HEK293T (cell line): Measurements from ENCODE around the gene ETFDH.
"Not testable (repeated sequence)": the region's sequence is repeated elsewhere in the genome, so short reads cannot be mapped to it uniquely, and the experiment has no call there.

Source experiments
- CTCF ChIA-PET: fragments of 350-600 bp; formaldehyde crosslinking; extraction: SDS; loops from one replicate; lab custom pipeline; 2021; ENCODE audit warnings: antibody characterized with exemption, inconsistent platforms; lab: Yijun Ruan, JAX
- POLR2A ChIA-PET: fragments of 350-600 bp; formaldehyde crosslinking; extraction: SDS; loops from one replicate; lab custom pipeline; 2020; ENCODE audit warnings: antibody characterized with exemption, inconsistent platforms; lab: Yijun Ruan, JAX
- DNase-seq: peaks from one replicate; pipeline ENCODE4 v3.0.0; 2012; ENCODE audit warnings: mixed read lengths; ENCODE audit errors: extremely low spot score
- ARNT ChIP-seq: fragments of 450-650 bp; IDR thresholded peaks from 2 replicates; pipeline ENCODE4 v1.6.1; 2017; ENCODE audit warnings: mild to moderate bottlenecking
- BHLHE40 ChIP-seq: fragments of 450-650 bp; IDR thresholded peaks from 2 replicates; pipeline ENCODE4 v1.6.1; 2016; ENCODE audit warnings: mild to moderate bottlenecking, moderate library complexity, borderline replicate concordance
- CTBP1 ChIP-seq: fragments of 450-650 bp; IDR thresholded peaks from 2 replicates; pipeline ENCODE4 v1.6.1; 2016; ENCODE audit warnings: borderline replicate concordance
- ELF4 ChIP-seq: fragments of 450-650 bp; IDR thresholded peaks from 2 replicates; pipeline ENCODE4 v1.6.1; 2017; ENCODE audit warnings: antibody characterized with exemption
- FOXA1 ChIP-seq: fragments of 450-650 bp; IDR thresholded peaks from 2 replicates; pipeline ENCODE4 v1.6.1; 2016; ENCODE audit warnings: mild to moderate bottlenecking
- FOXK2 ChIP-seq: fragments of 450-650 bp; IDR thresholded peaks from 2 replicates; pipeline ENCODE4 v1.6.1; 2016; ENCODE audit warnings: mild to moderate bottlenecking
- FOXM1 ChIP-seq: fragments of 450-650 bp; IDR thresholded peaks from 2 replicates; pipeline ENCODE4 v1.6.1; 2017; ENCODE audit warnings: mild to moderate bottlenecking, borderline replicate concordance
- HDGF ChIP-seq: fragments of 450-650 bp; IDR thresholded peaks from 2 replicates; pipeline ENCODE4 v1.6.1; 2017; ENCODE audit warnings: antibody characterized with exemption, borderline replicate concordance
- L3MBTL2 ChIP-seq: fragments of 450-650 bp; conservative IDR thresholded peaks from 2 replicates; pipeline ENCODE4 v1.6.1; 2016; ENCODE audit warnings: mild to moderate bottlenecking
- LEF1 ChIP-seq: fragments of 450-650 bp; IDR thresholded peaks from 2 replicates; pipeline ENCODE4 v1.6.1; 2017; ENCODE audit warnings: mild to moderate bottlenecking, borderline replicate concordance
- NFRKB ChIP-seq: fragments of 450-650 bp; IDR thresholded peaks from 2 replicates; pipeline ENCODE4 v1.6.1; 2016; ENCODE audit warnings: mild to moderate bottlenecking, moderate library complexity
- PKNOX1 ChIP-seq: fragments of 450-650 bp; IDR thresholded peaks from 2 replicates; pipeline ENCODE4 v1.6.1; 2016
- SP1 ChIP-seq: fragments of 450-650 bp; IDR thresholded peaks from 2 replicates; pipeline ENCODE4 v1.6.1; 2017
- SUZ12 ChIP-seq: fragments of 450-650 bp; IDR thresholded peaks from 2 replicates; pipeline ENCODE4 v1.6.1; 2016; ENCODE audit warnings: mild to moderate bottlenecking
- TARDBP ChIP-seq: fragments of 450-650 bp; IDR thresholded peaks from 2 replicates; pipeline ENCODE4 v1.6.1; 2016

Gene ETFDH

DNA sequence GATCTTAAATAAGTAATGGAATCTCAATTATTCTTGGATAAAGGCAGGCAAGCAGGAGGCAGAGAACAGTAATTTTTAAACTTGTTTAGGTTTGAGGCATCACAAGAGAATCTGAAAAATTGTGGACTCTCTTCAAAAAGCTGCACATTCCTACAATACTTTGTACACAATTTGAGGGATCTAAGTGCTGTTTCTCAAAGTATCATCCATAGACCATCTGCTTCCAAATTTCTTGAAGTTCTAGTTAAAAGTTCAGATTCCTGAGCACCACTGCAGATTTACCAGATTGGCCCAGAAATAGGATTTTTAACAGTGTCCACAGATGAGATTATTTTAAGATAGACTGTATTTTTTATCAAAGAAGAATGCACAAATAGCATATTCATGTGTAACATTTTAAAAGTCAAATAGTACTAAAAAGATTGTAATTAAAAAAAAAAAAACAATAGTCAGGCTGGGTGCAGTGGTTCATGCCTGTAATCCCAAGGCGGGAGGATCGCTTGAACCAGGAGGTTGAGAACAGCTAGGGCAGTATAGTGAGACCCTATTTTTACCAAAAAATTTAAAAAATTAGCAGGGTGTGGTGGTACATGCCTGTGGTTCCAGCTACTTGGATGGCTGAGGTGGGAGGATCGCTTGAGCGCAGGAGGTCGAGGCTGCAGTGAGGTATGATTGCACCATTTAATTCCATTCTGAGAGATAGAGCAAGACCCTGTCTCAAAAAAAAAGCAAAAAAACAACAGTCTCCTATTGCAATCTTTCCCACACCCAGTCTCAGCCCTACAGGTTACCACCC lies 82.5 kb downstream of the ETFDH start:
- ChIA-PET CTCF (no interaction called here), POLR2A (no interaction called here)
- TF ChIP-seq FOXK2 (no peak), FOXM1 (no peak)
- no peak for DNase-seq

DNA sequence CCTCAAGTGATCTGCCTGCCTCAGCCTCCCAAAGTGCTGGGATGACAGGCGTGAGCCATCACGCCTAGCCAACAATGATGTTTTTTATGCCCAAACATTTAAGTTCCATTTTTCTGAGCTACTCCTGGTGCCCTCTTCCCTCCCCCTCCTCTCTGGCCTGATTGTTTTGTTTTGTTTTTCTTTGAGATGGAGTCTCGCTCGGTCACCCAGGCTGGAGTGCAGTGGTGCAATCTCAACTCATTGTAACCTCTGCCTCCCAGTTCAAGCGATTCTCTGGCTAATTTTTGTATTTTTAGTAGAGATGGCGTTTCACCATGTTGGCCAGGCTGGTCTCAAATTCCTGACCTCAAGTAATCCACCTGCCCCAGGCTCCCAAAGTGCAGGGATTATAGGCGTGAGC lies 83.7 kb downstream of the ETFDH start:
- CTCF ChIA-PET, DNase-seq, POLR2A ChIA-PET: not testable (repeated sequence)

GRCh38 chr4:158756588-158756987 lies 84.5 kb downstream of the ETFDH start:
- ChIA-PET POLR2A (no interaction called here), CTCF (no interaction called here)
- no peak for DNase-seq
- TF ChIP-seq LEF1 (no peak), L3MBTL2 (no peak), ARNT (no peak), ELF4 (no peak), FOXK2 (no peak), FOXM1 (no peak), NFRKB (no peak), CTBP1 (no peak), HDGF (no peak), SUZ12 (no peak), BHLHE40 (no peak)

DNA sequence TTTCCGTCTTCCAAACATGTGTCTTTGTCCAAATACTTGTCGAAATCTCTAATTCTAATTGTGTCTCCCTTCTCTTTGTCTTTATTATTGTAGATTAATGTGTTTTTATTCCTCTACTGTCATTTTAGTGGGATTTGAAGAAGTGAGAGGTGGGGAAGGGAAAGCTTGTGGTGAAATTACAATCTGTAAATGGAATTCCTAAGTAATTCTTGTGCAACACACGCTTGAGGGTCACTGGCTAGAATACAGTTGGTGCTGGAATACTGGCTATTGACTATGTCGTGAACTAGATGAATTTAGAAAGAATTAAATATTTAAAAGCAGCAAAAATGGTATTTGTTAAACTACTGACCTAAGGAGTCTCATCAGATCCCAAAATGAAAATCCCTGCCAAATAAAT lies 86.0 kb downstream of the ETFDH start:
- TF ChIP-seq HDGF (no peak), FOXM1 (no peak), ARNT (no peak), SP1 (no peak), ELF4 (no peak), PKNOX1 (no peak), FOXA1 (no peak), FOXK2 (no peak), CTBP1 (no peak), NFRKB (no peak), SUZ12 (no peak), TARDBP (no peak), BHLHE40 (no peak)
- no peak for DNase-seq
- CTCF ChIA-PET, result no interaction called here
- POLR2A ChIA-PET, result no interaction called here

GRCh38 chr4:158758703-158759102 lies 86.6 kb downstream of the ETFDH start:
- no peak for TF ChIP-seq BHLHE40
- TF ChIP-seq TARDBP, result no peak
- TF ChIP-seq SP1, result no peak
- CTCF ChIA-PET, result no interaction called here
- no peak for DNase-seq
- POLR2A ChIA-PET, result no interaction called here
